PFSK-1 (cell line): ENCODE measurements around the gene MBNL1.

ENCODE experiments used
- FOXP2 ChIP-seq: optimal IDR thresholded peaks from 2 replicates; pipeline ENCODE3; 2011; ENCODE audit warnings: borderline replicate concordance, control low read depth, inconsistent platforms; ENCODE audit not compliant: insufficient read depth; ENCODE audit errors: extremely low read length, extremely low read depth
- POLR2AphosphoS5 ChIP-seq: IDR thresholded peaks from 2 replicates; pipeline ENCODE4 v1.6.1; 2012; ENCODE audit warnings: low read depth, mild to moderate bottlenecking, control low read depth, low read length, moderate library complexity
- REST ChIP-seq, 2 experiments: IDR thresholded peaks; 2 replicates each; pipeline versions ENCODE4 v1.6.1 to v1.8.0; 2011 to 2012; ENCODE audit warnings: low read depth in 2 of 2, low read length in 2 of 2, control low read depth in 1 of 2, inconsistent platforms in 1 of 2, mild to moderate bottlenecking in 1 of 2, moderate library complexity in 1 of 2; ENCODE audit not compliant: insufficient read depth in 1 of 2
- SIN3A ChIP-seq: IDR thresholded peaks from 2 replicates; pipeline ENCODE4 v1.6.1; 2012; ENCODE audit warnings: mild to moderate bottlenecking, low read length, moderate library complexity, borderline replicate concordance; ENCODE audit not compliant: insufficient read depth
- TAF1 ChIP-seq: IDR thresholded peaks from 2 replicates; pipeline ENCODE4 v1.6.1; 2012; ENCODE audit warnings: low read length, control low read depth, borderline replicate concordance; ENCODE audit not compliant: insufficient read depth

The MBNL1 gene

GRCh38 chr3:152323834-152324233, 55.1 kb downstream of the MBNL1 start:
- TF ChIP-seq TAF1 (no peak), POLR2AphosphoS5 (no peak), FOXP2 (no peak)

DNA sequence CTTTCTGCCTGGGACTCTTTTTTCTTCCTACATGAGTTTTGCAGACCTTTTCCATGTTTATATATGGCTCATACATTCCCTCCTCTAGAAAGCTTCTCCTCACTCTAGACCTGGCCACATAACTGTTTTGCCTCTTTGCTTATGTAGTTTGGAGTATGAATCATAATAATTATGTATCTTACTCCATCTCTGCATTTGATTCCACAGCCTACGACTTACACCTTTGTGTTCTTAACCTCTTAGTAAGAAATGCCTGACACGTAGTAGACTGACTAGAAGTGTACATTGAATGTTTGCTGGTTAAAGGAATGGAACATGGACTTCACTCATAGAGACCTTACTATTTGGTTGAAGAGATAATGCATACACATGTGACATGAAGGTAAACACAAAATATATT, 56.4 kb downstream of the MBNL1 start:
- no peak for TF ChIP-seq POLR2AphosphoS5
- TF ChIP-seq REST (IDR thresholded peaks at IDR 0.05; ENCODE audit: insufficient read depth in 1 of 2, low read depth in 2 of 2, low read length in 2 of 2), result no peak
- TF ChIP-seq FOXP2, result no peak
- TF ChIP-seq SIN3A, result no peak
- TF ChIP-seq TAF1, result no peak

DNA sequence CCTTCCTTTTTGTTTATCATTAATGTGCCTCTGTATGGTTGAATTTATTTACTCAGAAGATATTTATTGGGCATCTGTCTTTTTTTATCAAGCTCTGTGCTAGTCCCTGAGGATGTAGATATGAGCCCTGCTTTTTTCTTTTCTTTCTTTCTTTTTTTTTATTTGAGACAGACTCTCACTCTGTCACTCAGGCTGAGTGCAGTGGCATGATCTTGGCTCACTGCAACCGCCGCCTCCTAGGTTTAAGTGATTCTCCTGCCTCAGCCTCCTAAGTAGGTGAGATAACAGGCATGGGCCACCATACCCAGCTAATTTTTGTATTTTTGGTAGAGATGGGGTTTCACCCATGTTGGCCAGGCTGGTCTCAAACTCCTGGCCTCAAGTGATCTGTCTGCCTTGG, 58.5 kb downstream of the MBNL1 start:
- no peak for TF ChIP-seq FOXP2
- no peak for TF ChIP-seq POLR2AphosphoS5
- no peak for TF ChIP-seq SIN3A

GRCh38 chr3:152328841-152329240, 60.1 kb downstream of the MBNL1 start:
- TF ChIP-seq FOXP2, result no peak

DNA sequence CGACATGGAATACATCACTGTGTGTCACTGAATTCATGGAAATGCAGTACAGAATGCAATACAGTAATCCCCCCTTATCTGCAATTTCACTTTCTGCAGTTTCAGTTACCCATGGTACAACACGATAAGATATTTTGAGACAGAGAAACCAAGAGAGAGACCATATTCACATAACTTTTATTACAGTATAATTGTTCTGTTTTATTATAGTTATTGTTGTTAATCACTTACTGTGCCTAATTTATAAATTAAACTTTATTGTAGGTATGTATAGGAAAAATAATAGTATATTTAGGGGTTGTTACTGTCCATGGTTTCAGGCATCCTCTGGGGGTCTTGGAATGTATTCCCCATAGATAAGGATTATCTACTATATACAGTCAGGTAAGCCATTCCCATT, 61.8 kb downstream of the MBNL1 start:
- no peak for TF ChIP-seq REST (IDR thresholded peaks at IDR 0.05; ENCODE audit: insufficient read depth in 1 of 2, low read depth in 2 of 2, low read length in 2 of 2)
- TF ChIP-seq FOXP2, result no peak
- TF ChIP-seq TAF1, result no peak
- TF ChIP-seq POLR2AphosphoS5, result no peak
- TF ChIP-seq SIN3A, result no peak

- no peak for TF ChIP-seq REST (IDR thresholded peaks at IDR 0.05; ENCODE audit: insufficient read depth in 1 of 2, low read depth in 2 of 2, low read length in 2 of 2)
- TF ChIP-seq TAF1, result no peak
- TF ChIP-seq SIN3A, result no peak
- TF ChIP-seq FOXP2, result no peak
- TF ChIP-seq POLR2AphosphoS5, result no peak
Measured at GRCh38 chr3:152331018-152331541, 62.4 kb downstream of the MBNL1 start.

GRCh38 chr3:152331998-152332397, 63.3 kb downstream of the MBNL1 start:
- TF ChIP-seq SIN3A (no peak), TAF1 (no peak), POLR2AphosphoS5 (no peak), REST (IDR thresholded peaks at IDR 0.05; ENCODE audit: insufficient read depth in 1 of 2, low read depth in 2 of 2, low read length in 2 of 2) (no peak), FOXP2 (no peak)
